OCI-LY1 (cell line): ENCODE results near the gene SF3A1.

Source experiments
- CTCF ChIP-seq: fragments of 200-600 bp; sonication (generic), shearing (Covaris generic); IDR thresholded peaks from 2 replicates; pipeline ENCODE4 v1.5.1; 2017; ENCODE audit warnings: mild to moderate bottlenecking, antibody characterized with exemption, low read length, moderate library complexity, mixed read lengths
- EZH2 ChIP-seq: fragments of 200-600 bp; sonication (generic), shearing (Covaris generic); IDR thresholded peaks from 2 replicates; pipeline ENCODE4 v1.8.0; 2017; ENCODE audit warnings: borderline replicate concordance, mixed run types, mild to moderate bottlenecking, antibody characterized with exemption, low read length, moderate library complexity, mixed read lengths

GRCh38 chr22:30293026-30293425 lies 63.7 kb downstream of the SF3A1 start:
- TF ChIP-seq CTCF, result no peak
- TF ChIP-seq EZH2, result no peak
